GM08714 (cell line): ENCODE measurements around the gene PCDHGB2.

Experiments
- H3K4me3 ChIP-seq: fragments of 200-500 bp; sonication (Bioruptor generic); 2 replicates; pipeline ENCODE4 v1.5.1; 2014; ENCODE audit warnings: mild to moderate bottlenecking, low read length, inconsistent platforms
- ZNF274 ChIP-seq: IDR thresholded peaks from 2 replicates; pipeline ENCODE4 v1.6.1; 2012; ENCODE audit warnings: mild to moderate bottlenecking, low read depth, low read length

PCDHGB2 gene

GRCh38 chr5:141409598-141410306 lies 50.0 kb downstream of the PCDHGB2 start:
- H3K4me3 ChIP-seq: no peak overlapping the region
- TF ChIP-seq ZNF274: no peak

GRCh38 chr5:141411575-141411974 lies 51.8 kb downstream of the PCDHGB2 start:
- no peak overlapping the region for H3K4me3 ChIP-seq
- no peak for TF ChIP-seq ZNF274
